Endometrial microvascular endothelial cells (primary cell): ENCODE measurements around the gene SENP5. TPM values are rescaled to one million over a fixed set of nuclear protein-coding genes. Genes with fewer than 3 reads are reported as not detected.

Source experiments
- in situ Hi-C: cut with HindIII; loops from 2 replicates; pipeline ENCODE4 v1.10.0; 2017; ENCODE audit warnings: low sequenced_read_pairs, low pct_unique_long_range_greater_than_20kb; ENCODE audit errors: inconsistent ontology term
- total RNA-seq: library from RNA; depleted of rRNA; stranded (reverse); fragments of >200 nt; gene quantifications from one replicate; pipeline ENCODE4 v1.2.3, GENCODE V29; 2015; ENCODE audit errors: inconsistent ontology term

Gene SENP5
- total RNA-seq, 1 donor from 2014 or later: 22.7 TPM

- in situ Hi-C loops: no loop called here
Measured at GRCh38 chr3:196875258-196875657, 7.5 kb downstream of the SENP5 start.

GRCh38 chr3:196883361-196883760 is 15.6 kb downstream of the SENP5 start:
- in situ Hi-C loops: no loop called here

DNA sequence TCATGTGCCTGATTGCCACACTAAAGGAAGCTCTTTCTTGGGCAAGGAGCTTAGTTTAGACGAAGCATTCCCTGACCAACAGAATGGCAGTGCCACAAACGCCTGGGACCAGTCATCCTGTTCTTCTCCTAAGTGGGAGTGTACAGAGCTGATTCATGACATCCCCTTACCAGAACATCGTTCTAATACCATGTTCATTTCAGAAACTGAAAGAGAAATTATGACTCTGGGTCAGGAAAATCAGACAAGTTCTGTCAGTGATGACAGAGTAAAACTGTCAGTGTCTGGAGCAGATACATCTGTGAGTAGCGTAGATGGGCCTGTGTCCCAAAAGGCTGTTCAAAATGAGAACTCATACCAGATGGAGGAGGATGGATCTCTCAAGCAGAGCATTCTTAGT is 18.4 kb downstream of the SENP5 start:
- in situ Hi-C loops: no loop called here

DNA sequence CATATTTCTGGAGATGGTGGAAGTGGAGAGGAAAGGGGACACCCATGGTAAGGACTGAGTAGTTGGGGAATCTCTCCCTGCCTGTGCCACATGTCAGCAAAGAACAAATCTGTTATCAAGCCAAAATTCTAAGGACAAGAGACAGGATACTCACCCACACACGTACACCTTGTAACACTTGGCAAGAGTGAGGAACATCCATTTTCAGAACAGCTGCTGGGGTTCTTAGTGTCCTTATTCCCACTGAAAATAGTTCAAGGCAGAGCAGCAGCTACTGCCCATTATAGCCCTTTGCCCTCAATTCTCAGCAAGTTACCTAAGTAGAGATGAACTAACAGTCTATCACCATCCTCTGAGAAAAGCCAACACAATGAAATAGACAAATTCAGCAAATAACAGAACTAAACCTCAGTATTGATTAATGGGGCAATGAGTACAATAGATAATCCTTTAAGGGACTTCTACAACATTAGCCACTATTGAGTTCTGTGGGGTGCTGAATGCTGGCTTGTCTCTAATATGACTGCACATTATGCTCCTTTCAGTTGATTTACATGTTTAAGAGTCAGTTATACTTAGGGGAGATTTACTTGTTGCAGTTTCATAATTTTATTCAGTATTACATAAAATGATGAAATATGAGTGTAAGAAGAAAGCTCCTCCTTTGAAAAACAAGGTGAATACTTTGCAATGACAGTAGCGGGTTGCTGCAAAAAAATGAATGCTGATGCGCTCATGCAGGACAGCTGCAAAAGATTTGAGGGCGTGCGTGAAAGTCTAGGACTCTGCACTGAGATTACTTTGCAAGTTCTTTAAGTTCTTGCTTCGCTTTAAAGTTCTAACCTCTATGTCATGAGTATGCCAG is 22.4 kb downstream of the SENP5 start:
- in situ Hi-C loops: no loop called here

GRCh38 chr3:196894557-196895295 is 27.0 kb downstream of the SENP5 start:
- in situ Hi-C loops: no loop called here

GRCh38 chr3:196896229-196896628 is 28.5 kb downstream of the SENP5 start:
- in situ Hi-C loops: no loop called here

DNA sequence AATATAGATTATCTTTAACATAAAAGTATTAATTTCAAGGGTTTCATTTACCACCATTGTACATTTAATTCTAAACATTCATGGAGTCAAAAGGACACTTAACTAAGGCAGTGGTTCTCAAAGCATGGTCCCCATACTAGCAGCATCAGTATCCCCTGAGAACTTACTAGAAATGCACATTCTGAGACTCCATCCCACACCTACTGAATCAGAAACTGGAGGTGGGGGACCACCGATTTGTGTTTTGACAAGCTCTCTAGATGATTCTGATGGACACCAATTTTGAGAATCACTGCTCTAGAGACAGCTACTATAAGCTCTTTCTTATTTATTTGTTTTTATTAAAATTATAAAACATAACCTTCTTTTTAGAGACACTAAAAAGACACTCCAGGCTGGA is 34.0 kb downstream of the SENP5 start:
- in situ Hi-C loops: no loop called here

DNA sequence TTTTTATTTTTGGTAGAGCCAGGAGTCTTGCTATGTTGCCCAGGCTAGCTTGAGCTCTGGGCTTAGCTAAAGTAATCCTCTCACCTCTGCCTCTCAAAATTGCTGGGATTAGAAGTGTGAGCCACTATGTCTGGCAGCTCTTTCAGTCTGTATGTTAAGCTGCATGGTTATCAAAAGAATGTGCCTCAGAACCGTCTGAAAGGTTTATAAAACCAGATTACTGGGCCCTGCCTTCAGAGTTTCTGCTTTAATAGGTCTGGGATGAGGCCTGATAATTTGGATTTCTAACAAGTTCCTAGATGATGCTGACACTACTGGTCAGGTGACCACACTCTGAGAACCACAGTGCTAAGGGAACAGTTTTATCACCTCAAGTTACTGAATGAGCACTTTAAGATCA is 34.6 kb downstream of the SENP5 start:
- in situ Hi-C loops: no loop called here

DNA sequence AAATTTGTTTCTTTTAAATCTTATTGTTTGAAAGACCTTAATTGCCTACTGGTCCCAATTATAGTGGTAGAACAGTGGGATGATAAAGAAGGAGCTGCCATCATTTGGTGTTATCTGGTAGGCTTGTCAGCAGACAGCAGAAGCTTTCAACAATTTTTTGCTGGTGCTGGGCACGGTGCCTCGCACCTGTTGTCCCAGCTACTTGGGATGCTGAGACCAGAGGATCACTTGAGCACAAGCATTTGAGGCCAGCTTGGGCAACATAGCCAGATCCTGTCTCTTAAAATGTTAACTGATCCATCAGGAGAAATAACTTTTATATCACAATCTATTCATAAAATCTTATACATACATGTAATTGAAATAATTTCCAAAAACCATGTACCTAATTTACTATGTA is 36.0 kb downstream of the SENP5 start:
- in situ Hi-C loops: no loop called here

GRCh38 chr3:196914866-196915265 is 47.1 kb downstream of the SENP5 start:
- in situ Hi-C loops: no loop called here

DNA sequence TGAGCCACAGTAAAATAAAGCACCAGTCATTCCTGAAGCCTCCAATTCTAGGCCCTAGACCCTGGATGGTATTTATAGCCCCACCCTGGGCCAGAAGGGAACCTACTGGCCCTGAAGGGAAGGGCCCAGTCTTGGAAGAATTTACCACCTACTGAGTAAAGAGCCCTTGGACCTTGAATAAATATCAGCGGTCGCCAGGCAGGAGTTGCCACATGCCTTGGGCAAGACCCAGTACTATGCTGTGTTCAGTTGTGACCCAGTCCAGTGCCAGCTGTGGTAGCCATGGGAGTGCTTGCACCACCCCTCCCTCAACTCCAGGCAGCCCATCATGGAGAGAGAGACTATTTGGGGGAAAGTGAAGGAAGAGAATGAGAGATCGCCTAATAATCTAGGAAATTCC is 47.7 kb downstream of the SENP5 start:
- in situ Hi-C loops: no loop called here

- in situ Hi-C loops: no loop called here
Measured at GRCh38 chr3:196916221-196916620, 48.5 kb downstream of the SENP5 start.

DNA sequence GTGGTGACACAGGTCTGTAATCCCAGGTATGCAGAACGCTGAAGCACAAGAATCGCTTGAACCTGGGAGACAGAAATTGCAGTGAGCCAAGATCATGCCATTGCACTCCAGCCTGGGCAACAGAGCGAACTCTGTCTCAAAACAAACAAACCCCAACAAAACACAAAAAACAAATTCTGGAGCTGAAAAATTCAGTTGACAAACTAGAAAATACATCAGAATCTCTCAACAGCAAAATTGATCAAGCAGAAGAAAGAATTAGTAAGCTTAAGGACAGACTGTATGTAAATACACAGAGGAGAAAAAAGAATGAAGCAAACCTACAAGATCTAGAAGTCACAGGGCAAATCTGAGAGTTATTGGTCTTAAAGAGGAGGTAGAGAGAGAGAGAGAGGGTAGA is 49.3 kb downstream of the SENP5 start:
- in situ Hi-C loops: no loop called here

DNA sequence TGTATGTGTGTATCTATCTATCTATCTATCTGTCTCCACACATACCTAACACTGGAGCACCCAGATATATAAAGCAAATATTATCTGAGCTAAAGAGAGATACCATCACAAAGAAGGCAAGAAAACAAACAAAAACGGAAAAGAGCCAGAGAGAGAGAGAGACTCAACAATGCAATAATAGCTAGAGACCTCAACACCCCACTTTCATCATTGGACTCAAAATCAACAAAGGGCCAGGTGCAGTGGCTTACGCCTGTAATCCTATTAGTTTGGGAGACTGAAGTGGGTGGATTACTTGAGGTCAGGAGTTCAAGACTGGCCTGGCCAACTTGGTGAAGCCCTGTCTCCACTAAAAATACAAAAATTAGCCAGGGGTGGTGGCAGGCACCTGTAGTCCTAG is 51.2 kb downstream of the SENP5 start:
- in situ Hi-C loops: no loop called here

DNA sequence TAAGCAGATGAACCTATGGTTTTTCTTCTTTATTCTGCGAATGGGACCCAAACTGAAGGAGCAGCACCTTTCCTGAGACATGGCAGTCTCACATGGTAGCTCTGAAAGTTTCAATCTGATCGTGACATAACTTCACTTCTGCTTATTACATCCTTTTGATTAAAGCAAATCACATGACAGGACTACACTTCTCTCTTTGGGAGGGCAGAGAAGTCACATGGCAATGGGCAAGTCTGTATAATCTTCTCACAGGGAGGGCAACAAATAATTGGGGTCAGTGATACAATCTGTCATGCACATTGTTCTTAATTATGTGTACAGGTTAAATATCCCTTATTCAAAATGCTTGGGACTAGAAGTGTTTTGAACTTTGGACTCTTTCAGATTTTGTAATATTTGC is 53.0 kb downstream of the SENP5 start:
- in situ Hi-C loops: no loop called here

DNA sequence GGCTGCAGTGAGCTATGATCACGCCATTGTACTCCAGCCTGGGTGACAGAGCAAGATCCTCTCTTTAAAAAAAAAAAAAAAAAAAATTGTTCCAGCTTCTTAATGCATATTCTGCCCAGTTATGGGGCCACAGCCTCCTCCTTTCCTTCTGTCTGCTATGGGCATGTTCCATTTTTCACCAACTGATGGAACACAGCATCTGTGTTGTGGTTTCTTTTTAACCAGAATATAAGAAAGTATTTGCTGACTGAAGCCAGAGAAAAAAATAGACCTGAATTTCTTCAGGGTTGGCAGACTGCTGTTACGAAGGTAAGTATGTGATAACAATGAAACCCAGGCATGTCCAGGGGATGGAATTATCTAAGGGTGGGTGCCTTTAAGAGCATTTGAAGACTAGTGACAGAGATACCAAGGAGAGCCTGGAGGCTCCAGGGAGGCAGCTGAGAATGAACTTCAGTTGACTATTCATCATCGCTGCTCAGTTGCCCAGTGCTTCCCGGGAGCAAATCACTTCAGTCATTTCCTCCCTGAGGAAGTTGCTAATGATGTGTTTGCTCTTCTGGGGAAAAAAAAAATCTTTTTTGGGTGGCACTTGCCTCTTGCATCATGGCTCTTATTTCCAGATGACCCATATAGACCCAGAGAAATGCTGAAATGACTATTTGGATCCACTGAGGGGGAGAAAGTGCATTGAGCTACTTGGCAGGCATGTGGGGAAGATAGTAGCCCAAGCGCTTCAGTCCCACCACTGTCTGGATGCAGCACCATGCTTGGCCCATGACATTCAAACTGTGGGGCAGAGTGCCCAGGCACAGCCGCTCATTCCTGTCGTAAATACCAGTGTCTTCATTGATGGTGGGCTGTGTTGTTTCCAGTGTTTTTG is 60.1 kb downstream of the SENP5 start:
- in situ Hi-C loops: no loop called here

- in situ Hi-C loops: no loop called here
Measured at GRCh38 chr3:196931157-196931556, 63.4 kb downstream of the SENP5 start.

DNA sequence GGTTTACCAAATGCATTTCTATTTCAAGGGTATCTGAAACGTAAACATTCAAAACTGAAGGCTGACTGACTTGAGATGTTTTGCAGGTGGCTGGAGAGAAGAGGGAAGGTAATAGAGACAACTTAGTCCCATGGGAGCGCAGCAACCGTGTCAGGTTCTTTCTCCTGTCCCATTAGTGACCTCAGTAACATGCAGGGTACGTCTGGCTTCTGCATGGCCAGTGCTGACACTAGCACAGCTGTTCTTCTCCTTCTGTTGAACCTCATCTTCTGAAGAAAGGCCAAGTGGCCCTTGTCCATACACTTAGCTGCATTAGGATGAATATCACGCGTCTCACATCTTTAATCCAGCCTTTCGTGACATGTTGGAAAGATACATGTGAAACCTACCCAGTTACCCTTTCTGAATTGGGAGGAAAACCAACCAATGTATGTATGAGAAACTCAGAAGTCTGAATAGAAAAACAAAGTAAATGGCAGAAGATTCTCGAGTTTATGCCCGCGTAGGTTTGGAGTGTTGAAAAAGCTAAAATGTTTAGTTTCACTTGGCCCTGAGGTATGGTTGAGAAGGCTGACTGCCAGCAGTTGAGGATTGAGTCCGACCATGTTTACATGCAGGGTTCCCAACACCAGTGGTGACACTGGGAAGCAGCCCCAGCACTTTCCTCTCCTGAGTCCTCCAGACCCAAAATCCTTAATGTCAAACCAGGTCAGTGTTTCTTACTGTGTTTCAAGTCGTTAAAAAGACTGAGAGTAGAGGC is 64.3 kb downstream of the SENP5 start:
- in situ Hi-C loops: no loop called here

DNA sequence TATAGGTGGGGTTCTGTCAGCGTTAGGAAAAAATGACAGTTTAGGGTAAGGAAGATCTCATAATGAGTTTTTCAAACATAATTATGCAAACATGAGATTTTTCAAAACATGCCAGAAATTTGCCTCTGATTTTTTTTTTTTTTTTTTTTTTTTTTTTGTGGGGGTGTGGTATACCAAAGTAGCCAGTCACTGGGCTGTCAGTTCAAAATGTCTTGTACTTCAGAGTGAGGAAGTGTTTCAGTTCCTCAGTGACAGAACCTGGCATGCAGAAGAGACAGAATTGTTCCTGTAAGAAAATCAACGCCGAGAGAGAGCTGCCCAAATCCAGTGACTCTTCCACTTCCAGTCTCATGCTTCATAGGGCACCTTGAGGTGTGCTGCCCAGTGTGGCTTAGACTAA is 64.9 kb downstream of the SENP5 start:
- in situ Hi-C loops: no loop called here
